NCI-H748 treated with DMSO at 0.1 percent for 48 hours (cell line): ENCODE results near the gene NKAPL.
"Not testable (repeated sequence)": the region's sequence is repeated elsewhere in the genome, so short reads cannot be mapped to it uniquely, and the experiment has no call there.

Source experiments
- DNase-seq: peaks from one replicate; lab custom pipeline; 2025; lab: John Stamatoyannopoulos, UW

NKAPL gene

DNA sequence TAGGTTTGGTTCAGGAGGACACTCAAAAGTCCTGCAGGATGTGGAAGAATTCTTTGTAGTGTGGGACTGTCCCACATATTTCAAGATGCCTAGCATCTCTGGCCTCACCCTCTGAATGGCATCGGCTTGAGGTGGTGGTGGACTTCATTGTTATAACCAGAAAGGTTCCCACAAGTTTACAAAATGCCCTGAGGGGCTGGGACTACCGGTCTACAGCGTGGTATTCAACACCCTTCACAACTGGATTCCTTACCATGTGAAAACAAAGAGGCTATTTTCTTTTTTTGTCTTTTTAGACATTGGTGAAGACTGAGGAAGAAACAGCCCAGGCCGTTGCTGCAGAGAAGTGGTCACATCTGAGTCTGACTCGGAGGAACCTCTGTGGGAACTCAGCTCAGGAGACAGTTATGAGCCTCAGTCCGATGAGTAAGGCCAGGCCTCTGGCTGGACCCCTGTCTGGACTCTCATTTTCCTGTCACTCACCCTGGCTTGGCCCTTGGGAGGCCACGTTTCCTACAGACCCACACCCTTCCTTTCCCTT is 37.5 kb downstream of the NKAPL start:
- no peak for DNase-seq

DNA sequence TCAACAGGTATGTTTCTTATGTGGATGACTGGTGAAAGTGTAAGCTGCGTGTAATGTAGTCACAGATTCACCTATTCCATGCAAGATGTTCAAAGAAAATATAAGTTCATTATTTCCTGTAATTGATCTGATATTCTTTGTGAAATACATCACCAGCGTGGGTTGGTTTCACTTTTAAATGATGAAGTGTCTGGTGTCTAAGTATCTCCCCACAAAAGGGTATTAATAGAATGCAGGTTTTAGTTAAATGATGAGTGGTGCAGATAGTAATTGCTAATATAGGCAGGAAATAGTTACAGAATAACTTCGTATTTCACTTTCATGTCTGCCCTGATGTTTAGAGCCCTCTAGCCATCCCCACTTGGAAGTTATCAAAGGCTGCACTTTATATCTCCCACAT is 44.5 kb downstream of the NKAPL start:
- no peak for DNase-seq

DNA sequence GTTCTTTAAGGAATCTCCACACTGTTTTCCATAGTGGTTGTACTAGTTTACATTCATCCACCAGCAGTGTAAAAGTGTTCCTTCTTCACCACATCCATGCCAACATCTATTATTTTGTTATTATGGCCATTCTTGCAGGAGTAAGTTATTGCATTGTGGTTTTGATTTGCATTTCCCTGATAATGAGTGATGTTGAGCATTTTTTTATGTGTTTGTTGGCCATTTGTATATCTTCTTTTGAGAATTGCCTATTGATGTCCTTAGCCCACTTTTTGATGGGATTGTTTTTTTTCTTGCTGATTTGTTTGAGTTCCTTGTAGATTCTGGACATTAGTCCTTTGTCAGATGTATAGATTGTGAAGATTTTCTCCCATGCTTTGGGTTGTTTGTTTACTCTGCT is 47.3 kb downstream of the NKAPL start:
- DNase-seq = not testable (repeated sequence)
